Uterus (tissue), 4 donors: ENCODE results near the gene C2. TPM values are rescaled to one million over a fixed set of nuclear protein-coding genes. Genes with fewer than 3 reads are reported as not detected.
"Not testable (repeated sequence)": the region's sequence is repeated elsewhere in the genome, so short reads cannot be mapped to it uniquely, and the experiment has no call there.

Experiments used
- DNase-seq, 2 donors: peaks; one replicate each; pipeline ENCODE4 v3.0.0-alpha.2; 2019 to 2020
- H3K27ac ChIP-seq, 2 donors: fragments of 200-600 bp; sonication (generic); 1 replicate in 1 of 2; 2 replicates in 1 of 2; pipeline ENCODE4 v1.5.1; 2016 to 2018
- H3K27me3 ChIP-seq, 2 donors: fragments of 200-600 bp; sonication (generic); one replicate each; pipeline ENCODE4 v1.5.1; 2018 to 2019; ENCODE audit warnings: control low read depth in 1 of 2
- H3K36me3 ChIP-seq, 2 donors: fragments of 200-600 bp; sonication (generic); one replicate each; pipeline ENCODE4 v1.5.1; 2019; ENCODE audit warnings: control low read depth in 1 of 2
- H3K4me1 ChIP-seq, 2 donors: fragments of 200-600 bp; sonication (generic); one replicate each; pipeline ENCODE4 v1.5.1; 2018 to 2019; ENCODE audit warnings: control low read depth in 1 of 2
- H3K4me3 ChIP-seq, 2 donors: fragments of 200-600 bp; sonication (generic); 1 replicate in 1 of 2; 2 replicates in 1 of 2; pipeline ENCODE4 v1.5.1; 2018 to 2019; ENCODE audit warnings: mild to moderate bottlenecking in 1 of 2
- H3K9me3 ChIP-seq, 2 donors: fragments of 200-600 bp; sonication (generic); one replicate each; pipeline ENCODE4 v1.5.1; 2019; ENCODE audit warnings: control low read depth in 1 of 2
- POLR2A ChIP-seq, 2 donors: fragments of 450-650 bp; IDR thresholded peaks; one replicate each; pipeline ENCODE4 v1.6.1; 2016; ENCODE audit warnings: antibody characterized with exemption in 2 of 2, mild to moderate bottlenecking in 1 of 2, moderate library complexity in 1 of 2
- intact Hi-C: fragments of 100-400 bp; cut with DNase I; formaldehyde crosslinking; loops from one replicate; pipeline ENCODE4 v1.15.1; 2023; ENCODE audit warnings: low total_unique reads
- total RNA-seq, 4 donors: library from RNA; depleted of rRNA in 3 of 4; stranded (reverse); fragments of >200 nt in 3 of 4; gene quantifications; one replicate each; pipeline versions ENCODE4 v1.1.0 to v1.2.4, GENCODE V29; 2014 to 2023
- TF ChIP-seq, protein P1 (sequence below), 4 experiments: fragments of 200-600 bp in 2 of 4; fragments of 450-650 bp in 2 of 4; sonication (generic) in 2 of 4; IDR thresholded peaks; one replicate each; pipeline ENCODE4 v1.5.1; 2016 to 2019; ENCODE audit warnings: antibody characterized with exemption in 4 of 4, mild to moderate bottlenecking in 2 of 4, moderate library complexity in 1 of 4
- donor health status: DM: yes; HTN: yes; CAD: no.

The C2 gene
- total RNA-seq, 4 donors from 2014 or later: 4.1 to 24.8 (median 4.6) TPM

DNA sequence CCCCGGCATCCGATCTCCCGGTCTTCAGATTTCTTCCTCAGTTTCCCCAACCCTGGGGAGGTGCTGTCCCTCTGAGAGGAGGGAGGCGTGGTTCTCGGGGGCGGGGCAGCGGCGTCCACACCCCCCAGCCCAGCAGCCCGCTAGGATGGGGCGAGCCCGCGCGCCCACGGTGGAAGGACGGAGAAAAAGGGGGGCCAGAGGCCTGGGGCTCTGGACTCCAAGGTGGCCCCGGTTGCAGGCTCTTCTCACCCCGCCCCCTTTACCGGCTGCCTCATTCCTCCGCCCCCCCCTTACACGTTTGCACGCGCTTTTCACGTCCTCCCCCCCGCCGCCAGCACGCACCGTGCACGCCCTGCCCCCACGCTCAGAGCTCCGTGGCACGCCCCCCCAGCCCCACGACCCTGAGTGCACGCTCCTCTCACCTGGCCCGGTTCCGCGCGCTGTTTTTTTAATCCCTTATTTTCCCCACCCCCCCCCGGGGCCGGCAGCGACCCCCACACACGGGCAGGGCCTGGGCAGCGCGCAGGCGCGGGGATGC lies 26.0 kb upstream of the C2 start:
- Histone ChIP-seq H3K9me3 (no peaks in the 10 kb centered on the region), H3K4me3 (peak overlapping the region; percentile 39 to 64), H3K27me3 (no peaks in the 10 kb centered on the region), H3K36me3 (no peaks in the 10 kb centered on the region), H3K27ac (peak overlapping the region; percentile 91 to 96), H3K4me1 (peaks cover 0 to 13% of the 10 kb centered on the region in 2 donors)
- intact Hi-C loops: no loop called here
- TF ChIP-seq, protein P1, sequence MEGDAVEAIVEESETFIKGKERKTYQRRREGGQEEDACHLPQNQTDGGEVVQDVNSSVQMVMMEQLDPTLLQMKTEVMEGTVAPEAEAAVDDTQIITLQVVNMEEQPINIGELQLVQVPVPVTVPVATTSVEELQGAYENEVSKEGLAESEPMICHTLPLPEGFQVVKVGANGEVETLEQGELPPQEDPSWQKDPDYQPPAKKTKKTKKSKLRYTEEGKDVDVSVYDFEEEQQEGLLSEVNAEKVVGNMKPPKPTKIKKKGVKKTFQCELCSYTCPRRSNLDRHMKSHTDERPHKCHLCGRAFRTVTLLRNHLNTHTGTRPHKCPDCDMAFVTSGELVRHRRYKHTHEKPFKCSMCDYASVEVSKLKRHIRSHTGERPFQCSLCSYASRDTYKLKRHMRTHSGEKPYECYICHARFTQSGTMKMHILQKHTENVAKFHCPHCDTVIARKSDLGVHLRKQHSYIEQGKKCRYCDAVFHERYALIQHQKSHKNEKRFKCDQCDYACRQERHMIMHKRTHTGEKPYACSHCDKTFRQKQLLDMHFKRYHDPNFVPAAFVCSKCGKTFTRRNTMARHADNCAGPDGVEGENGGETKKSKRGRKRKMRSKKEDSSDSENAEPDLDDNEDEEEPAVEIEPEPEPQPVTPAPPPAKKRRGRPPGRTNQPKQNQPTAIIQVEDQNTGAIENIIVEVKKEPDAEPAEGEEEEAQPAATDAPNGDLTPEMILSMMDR (IDR thresholded peaks at IDR 0.05): no peak
- TF ChIP-seq POLR2A (IDR thresholded peaks at IDR 0.05): peak in 1 of 2 donors; percentile 9
- DNase-seq: peak; percentile 76 to 77

DNA sequence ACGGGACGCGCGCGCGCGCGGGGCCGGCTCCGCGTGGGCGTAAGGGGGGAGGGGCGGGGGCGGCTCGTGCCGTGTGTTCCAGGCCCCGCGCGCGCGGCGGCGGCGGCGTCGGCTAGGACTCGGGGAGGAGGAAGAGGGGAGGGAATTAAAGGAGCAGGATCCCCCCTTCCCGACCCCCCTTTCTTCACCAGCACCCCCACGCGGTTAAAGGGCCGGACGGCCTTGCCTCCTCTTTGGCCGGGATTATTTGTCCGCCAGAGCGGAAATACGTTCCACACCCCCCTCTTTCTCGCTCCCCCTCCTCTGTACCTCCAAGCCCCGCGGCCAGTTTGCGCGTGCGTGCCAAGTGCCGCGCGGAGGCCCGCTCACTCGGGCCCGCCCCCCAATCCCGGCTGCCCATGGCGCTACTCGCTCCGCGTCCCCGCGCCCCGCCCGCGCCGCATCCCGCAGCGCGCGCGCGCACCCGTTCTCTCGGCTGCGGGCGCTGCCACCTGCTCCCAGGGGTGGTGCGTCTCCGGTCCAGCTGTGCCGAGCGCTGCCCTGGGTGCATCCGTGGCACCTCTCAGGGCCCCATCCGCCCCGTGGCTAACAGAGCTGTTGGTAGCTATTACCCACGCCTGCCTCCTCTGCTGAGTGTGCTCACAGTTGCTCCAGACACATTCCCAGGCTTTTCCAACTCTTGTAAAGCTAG lies 25.4 kb upstream of the C2 start, which contains the start of gene ZBTB12:
TSS of gene ZBTB12 (minus strand) at position 134 of the 691 bp plus-strand sequence. CDS start 781 bp downstream, outside the sequence.
- no peaks in the 10 kb centered on the region for H3K9me3 ChIP-seq
- H3K4me1 ChIP-seq: peaks cover 0 to 13% of the 10 kb centered on the region in 2 donors
- TF ChIP-seq POLR2A (IDR thresholded peaks at IDR 0.05): peak; percentile 21 to 81
- TF ChIP-seq, protein P1 (IDR thresholded peaks at IDR 0.05): peak in 3 of 4 experiments; percentile 7 to 32 (median 16)
- no peaks in the 10 kb centered on the region for H3K27me3 ChIP-seq
- H3K4me3 ChIP-seq: peak within 1 kb of the TSS; percentile 39 to 64
- peak within 1 kb of the TSS; percentile 91 to 96 for H3K27ac ChIP-seq
- peak; percentile 94 to 96 for DNase-seq
- intact Hi-C loops: no loop called here
- no peaks in the 10 kb centered on the region for H3K36me3 ChIP-seq

DNA sequence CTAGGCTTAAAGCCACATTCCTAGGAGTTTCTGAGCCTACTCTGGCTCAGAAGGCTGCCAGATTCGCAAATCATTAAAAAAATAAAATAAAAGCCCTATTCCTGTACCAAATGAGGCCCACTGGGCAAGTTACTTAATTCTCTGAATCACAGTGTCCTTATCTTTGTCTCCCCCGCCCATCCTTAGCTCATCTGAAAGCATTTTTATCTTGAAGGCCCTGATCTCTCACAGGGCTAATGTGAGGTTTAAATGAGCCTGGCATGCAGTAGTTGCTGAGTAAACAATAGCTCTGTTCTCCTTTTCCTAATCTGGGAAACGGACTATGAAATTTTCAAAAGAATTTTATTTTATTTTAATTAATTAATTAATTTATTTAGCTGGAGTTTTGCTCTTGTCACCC lies 23.6 kb upstream of the C2 start:
- Histone ChIP-seq H3K4me3 (no peak overlapping the region), H3K27me3 (no peaks in the 10 kb centered on the region), H3K4me1 (peaks cover 0 to 13% of the 10 kb centered on the region in 2 donors), H3K9me3 (no peaks in the 10 kb centered on the region), H3K36me3 (no peaks in the 10 kb centered on the region), H3K27ac (peak overlapping the region; percentile 91 to 96)
- TF ChIP-seq POLR2A (IDR thresholded peaks at IDR 0.05): no peak
- TF ChIP-seq, protein P1 (IDR thresholded peaks at IDR 0.05): no peak
- intact Hi-C loops: no loop called here
- peak; percentile 22 to 65 for DNase-seq

DNA sequence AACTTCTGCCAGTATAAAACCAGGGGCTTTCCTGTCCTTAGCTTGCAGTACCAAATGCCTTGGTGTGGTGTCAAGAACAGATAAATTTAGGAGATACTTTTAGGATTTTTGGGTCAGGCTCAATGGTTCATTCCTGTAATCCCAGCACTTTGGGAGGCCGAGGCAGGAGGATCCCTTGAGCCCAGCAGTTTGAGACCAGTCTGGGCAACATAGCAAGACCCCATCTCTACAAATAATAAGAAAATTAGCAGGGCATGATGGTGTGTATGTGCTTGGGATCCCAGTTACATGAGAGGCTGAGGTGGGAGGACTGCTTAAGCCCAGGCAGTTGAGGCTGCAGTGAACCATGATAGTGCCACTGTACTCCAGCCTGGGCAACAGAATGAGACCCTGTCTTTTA lies 22.5 kb upstream of the C2 start:
- no peaks in the 10 kb centered on the region for H3K36me3 ChIP-seq
- intact Hi-C loops: no loop called here
- no peak overlapping the region for H3K4me3 ChIP-seq
- DNase-seq: no peak
- H3K4me1 ChIP-seq: peaks cover 0 to 13% of the 10 kb centered on the region in 2 donors
- H3K27me3 ChIP-seq: no peaks in the 10 kb centered on the region
- TF ChIP-seq, protein P1 (IDR thresholded peaks at IDR 0.05): no peak
- TF ChIP-seq POLR2A (IDR thresholded peaks at IDR 0.05): no peak
- H3K9me3 ChIP-seq: no peaks in the 10 kb centered on the region
- peak overlapping the region; percentile 91 to 96 for H3K27ac ChIP-seq

DNA sequence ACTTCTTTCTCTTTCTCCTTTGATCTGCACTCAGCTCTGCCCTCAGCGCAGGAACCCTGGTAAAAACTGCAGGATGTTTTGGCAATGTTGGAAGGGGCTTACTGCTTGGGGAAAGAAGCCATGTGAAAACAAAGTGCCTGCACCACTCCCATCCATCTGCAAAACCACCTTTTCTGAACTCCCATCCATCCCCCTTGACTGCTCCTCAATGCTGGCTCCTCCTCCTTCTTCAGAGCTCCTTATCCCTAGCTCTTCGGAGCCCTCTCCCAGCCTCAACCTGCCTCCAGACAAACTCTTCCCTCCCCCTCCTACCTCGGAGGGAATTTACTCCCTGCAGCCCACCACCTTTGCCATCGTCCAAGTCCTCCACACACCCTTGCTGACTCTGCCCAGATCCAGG lies 21.4 kb upstream of the C2 start:
- intact Hi-C loops: no loop called here
- Histone ChIP-seq H3K4me1 (peaks cover 0 to 10% of the 10 kb centered on the region in 2 donors), H3K9me3 (no peaks in the 10 kb centered on the region), H3K27me3 (no peaks in the 10 kb centered on the region), H3K36me3 (no peaks in the 10 kb centered on the region), H3K4me3 (no peak overlapping the region), H3K27ac (peak overlapping the region; percentile 91 to 96)
- TF ChIP-seq POLR2A (IDR thresholded peaks at IDR 0.05): no peak
- TF ChIP-seq, protein P1 (IDR thresholded peaks at IDR 0.05): no peak
- DNase-seq: no peak

DNA sequence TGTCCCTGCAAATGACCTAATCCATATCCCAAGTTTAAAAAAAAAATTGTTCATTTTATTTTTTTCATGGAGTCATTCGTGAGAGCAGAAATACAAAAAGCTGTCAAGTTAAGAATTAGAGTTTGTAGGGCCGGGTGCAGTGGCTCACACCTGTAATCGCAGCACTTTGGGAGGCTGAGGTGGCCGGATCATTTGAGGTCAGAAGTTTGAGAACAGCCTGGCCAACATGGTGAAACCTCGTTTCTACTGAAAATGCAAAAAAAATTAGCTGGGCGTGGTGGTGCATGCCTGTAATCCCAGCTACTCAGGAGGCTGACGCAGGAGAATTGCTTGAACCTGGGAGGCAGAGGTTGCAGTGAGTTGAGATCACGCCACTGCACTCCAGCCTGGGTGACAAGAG lies 20.8 kb upstream of the C2 start:
- intact Hi-C loops, DNase-seq, H3K9me3 ChIP-seq, H3K27me3 ChIP-seq, H3K36me3 ChIP-seq, H3K4me3 ChIP-seq, H3K4me1 ChIP-seq: not testable (repeated sequence)
- H3K27ac ChIP-seq: peak overlapping the region; percentile 91 to 96
